Stomach (tissue), 4 donors: Measurements from ENCODE around the gene RECQL5.

Experiments used
- POLR2A ChIP-seq, 4 donors: fragments of 450-650 bp; IDR thresholded peaks; one replicate each; pipeline ENCODE4 v1.6.1; 2016; ENCODE audit warnings: antibody characterized with exemption in 4 of 4, control low read depth in 2 of 4, mild to moderate bottlenecking in 1 of 4, moderate library complexity in 1 of 4
- POLR2AphosphoS5 ChIP-seq, 3 donors: sonication (generic); formaldehyde crosslinking; IDR thresholded peaks; one replicate each; pipeline ENCODE4 v1.6.1; 2016; ENCODE audit warnings: antibody characterized with exemption in 3 of 3
- TF ChIP-seq, protein P1 (sequence below), 7 experiments: fragments of 450-650 bp in 4 of 7; fragments of 200-600 bp in 3 of 7; sonication (generic) in 3 of 7; IDR thresholded peaks; one replicate each; pipeline ENCODE4 v1.5.1; 2016 to 2019; ENCODE audit warnings: antibody characterized with exemption in 7 of 7, control low read depth in 2 of 7, mild to moderate bottlenecking in 1 of 7

DNA sequence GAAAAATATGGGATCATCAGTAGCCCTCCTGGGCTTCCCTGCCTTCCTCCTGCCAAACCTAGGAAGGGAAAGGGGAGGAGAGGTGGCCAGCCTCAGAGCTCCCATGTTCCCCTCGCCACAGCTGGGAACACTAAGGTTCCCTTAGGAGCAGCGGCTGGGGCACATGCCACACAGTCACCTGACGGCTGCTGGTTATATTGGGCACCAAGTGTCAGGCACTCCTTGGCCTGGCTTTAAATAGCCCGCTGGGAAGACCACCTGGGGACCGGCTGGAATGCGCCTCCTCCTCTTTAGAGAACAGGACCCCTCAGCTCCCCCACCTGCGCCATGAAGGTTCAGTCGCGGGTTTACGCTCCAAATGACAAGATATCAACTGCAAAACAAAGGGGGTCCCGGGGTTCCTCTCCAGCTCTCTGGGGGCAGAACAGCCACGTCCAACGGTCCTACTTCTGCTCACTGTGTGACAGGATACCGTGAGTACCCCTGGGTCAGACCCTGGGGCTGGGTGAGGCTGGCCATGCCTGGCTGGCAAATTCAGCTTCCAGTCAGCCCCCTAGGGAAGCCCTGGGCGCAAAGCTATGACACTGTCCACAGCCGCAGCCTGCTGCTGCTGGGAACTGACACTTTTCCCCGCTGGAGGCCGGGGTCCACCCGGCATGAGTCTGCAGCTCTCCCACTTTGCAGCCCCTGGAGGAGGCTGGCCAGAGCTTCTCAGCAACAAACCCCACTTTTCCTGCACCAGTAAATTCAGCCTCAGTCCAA, 30.4 kb downstream of the RECQL5 start:
- TF ChIP-seq, protein P1, sequence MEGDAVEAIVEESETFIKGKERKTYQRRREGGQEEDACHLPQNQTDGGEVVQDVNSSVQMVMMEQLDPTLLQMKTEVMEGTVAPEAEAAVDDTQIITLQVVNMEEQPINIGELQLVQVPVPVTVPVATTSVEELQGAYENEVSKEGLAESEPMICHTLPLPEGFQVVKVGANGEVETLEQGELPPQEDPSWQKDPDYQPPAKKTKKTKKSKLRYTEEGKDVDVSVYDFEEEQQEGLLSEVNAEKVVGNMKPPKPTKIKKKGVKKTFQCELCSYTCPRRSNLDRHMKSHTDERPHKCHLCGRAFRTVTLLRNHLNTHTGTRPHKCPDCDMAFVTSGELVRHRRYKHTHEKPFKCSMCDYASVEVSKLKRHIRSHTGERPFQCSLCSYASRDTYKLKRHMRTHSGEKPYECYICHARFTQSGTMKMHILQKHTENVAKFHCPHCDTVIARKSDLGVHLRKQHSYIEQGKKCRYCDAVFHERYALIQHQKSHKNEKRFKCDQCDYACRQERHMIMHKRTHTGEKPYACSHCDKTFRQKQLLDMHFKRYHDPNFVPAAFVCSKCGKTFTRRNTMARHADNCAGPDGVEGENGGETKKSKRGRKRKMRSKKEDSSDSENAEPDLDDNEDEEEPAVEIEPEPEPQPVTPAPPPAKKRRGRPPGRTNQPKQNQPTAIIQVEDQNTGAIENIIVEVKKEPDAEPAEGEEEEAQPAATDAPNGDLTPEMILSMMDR (IDR thresholded peaks at IDR 0.05), result no peak
- no peak for TF ChIP-seq POLR2AphosphoS5 (IDR thresholded peaks at IDR 0.05)
- TF ChIP-seq POLR2A (IDR thresholded peaks at IDR 0.05), result no peak
